ENCODE measurements around the gene DCP2.

Gene DCP2

GRCh38 chr5:113039934-113040285 is 63.3 kb downstream of the DCP2 start:
- Mint-ChIP-seq H3K4me1 (peaks cover 36% of the 10 kb centered on the region), H3K9me3 (no peaks in the 10 kb centered on the region), H3K27ac (peak overlapping the region; percentile 97), H3K27me3 (ENCODE audit: low read depth, poor library complexity) (no peaks in the 10 kb centered on the region), H3K4me3 (no peak overlapping the region), H3K36me3 (ENCODE audit: low read depth) (peaks cover 28% of the 10 kb centered on the region)
- no peak for TF ChIP-seq CTCF (IDR thresholded peaks at IDR 0.05)
- DNase-seq, result no peak

GRCh38 chr5:113040672-113041260 is 64.2 kb downstream of the DCP2 start:
- Mint-ChIP-seq H3K4me1 (peaks cover 29% of the 10 kb centered on the region), H3K27me3 (ENCODE audit: low read depth, poor library complexity) (no peaks in the 10 kb centered on the region), H3K36me3 (ENCODE audit: low read depth) (peaks cover 31% of the 10 kb centered on the region), H3K4me3 (no peak overlapping the region), H3K27ac (peak overlapping the region; percentile 57), H3K9me3 (no peaks in the 10 kb centered on the region)
- TF ChIP-seq CTCF (IDR thresholded peaks at IDR 0.05), result no peak
- no peak for DNase-seq

GRCh38 chr5:113042491-113043243 is 66.1 kb downstream of the DCP2 start:
- Mint-ChIP-seq H3K9me3 (no peaks in the 10 kb centered on the region), H3K27me3 (ENCODE audit: low read depth, poor library complexity) (no peaks in the 10 kb centered on the region), H3K27ac (peak overlapping the region; percentile 30), H3K4me1 (peaks cover 38% of the 10 kb centered on the region), H3K36me3 (ENCODE audit: low read depth) (peaks cover 37% of the 10 kb centered on the region), H3K4me3 (no peak overlapping the region)
- no peak for TF ChIP-seq CTCF (IDR thresholded peaks at IDR 0.05)
- DNase-seq, result no peak

- Mint-ChIP-seq H3K9me3 (no peaks in the 10 kb centered on the region), H3K4me1 (peaks cover 32% of the 10 kb centered on the region), H3K27me3 (ENCODE audit: low read depth, poor library complexity) (no peaks in the 10 kb centered on the region), H3K4me3 (no peak overlapping the region), H3K36me3 (ENCODE audit: low read depth) (peaks cover 33% of the 10 kb centered on the region), H3K27ac (peak overlapping the region; percentile 30)
- DNase-seq, result peak; percentile 49
- TF ChIP-seq CTCF (IDR thresholded peaks at IDR 0.05), result peak; percentile 27
Observed at GRCh38 chr5:113043491-113043931, 66.9 kb downstream of the DCP2 start.

- Mint-ChIP-seq H3K4me3 (no peak overlapping the region), H3K9me3 (no peaks in the 10 kb centered on the region), H3K27ac (no peak overlapping the region), H3K27me3 (ENCODE audit: low read depth, poor library complexity) (no peaks in the 10 kb centered on the region), H3K36me3 (ENCODE audit: low read depth) (peaks cover 34% of the 10 kb centered on the region), H3K4me1 (peaks cover 25% of the 10 kb centered on the region)
- no peak for TF ChIP-seq CTCF (IDR thresholded peaks at IDR 0.05)
- no peak for DNase-seq
Observed at GRCh38 chr5:113044776-113045465, 68.3 kb downstream of the DCP2 start.

Data from nephron progenitor cell (in vitro differentiated cells).